ENCODE measurements around the gene PCDH10.

The PCDH10 gene

GRCh38 chr4:133136833-133137232 is 12.3 kb upstream of the PCDH10 start:
- Histone ChIP-seq H3K9ac (no peak overlapping the region), H3K4me2 (no peak overlapping the region), H3K27me3 (no peaks in the 10 kb centered on the region), H3K4me1 (peaks cover 0 to 4% (median 0%) of the 10 kb centered on the region in 10 experiments; a peak in 2 of 20 replicates), H3K36me3 (no peaks in the 10 kb centered on the region), H3K27ac (no peak overlapping the region), H3K9me3 (replicated peaks in 1 of 11) (no peaks in the 10 kb centered on the region), H3K4me3 (no peak overlapping the region), H4K20me1 (no peaks in the 10 kb centered on the region)
- no peak for TF ChIP-seq Cebpa-rat (IDR thresholded peaks at IDR 0.05)

GRCh38 chr4:133137571-133137970 is 11.5 kb upstream of the PCDH10 start:
- no peak for TF ChIP-seq Cebpa-rat (IDR thresholded peaks at IDR 0.05)
- Histone ChIP-seq H3K4me3 (no peak overlapping the region), H3K4me1 (peaks cover 0 to 4% (median 0%) of the 10 kb centered on the region in 10 experiments; a peak in 2 of 20 replicates), H3K36me3 (no peaks in the 10 kb centered on the region), H3K27ac (no peak overlapping the region), H3K9me3 (replicated peaks in 1 of 11) (no peaks in the 10 kb centered on the region), H3K4me2 (no peak overlapping the region), H3K27me3 (no peaks in the 10 kb centered on the region), H4K20me1 (no peaks in the 10 kb centered on the region), H3K9ac (no peak overlapping the region)

GRCh38 chr4:133143775-133144430 is 5.2 kb upstream of the PCDH10 start:
- peak overlapping the region in 9 of 11 experiments; percentile 10 to 68 (median 49); a peak in 13 of 22 replicates for H3K4me2 ChIP-seq
- H3K4me3 ChIP-seq, result no peak overlapping the region
- peaks cover 22 to 33% (median 30%) of the 10 kb centered on the region in 11 experiments for H3K27me3 ChIP-seq

GRCh38 chr4:133145241-133145640 is 3.9 kb upstream of the PCDH10 start:
- peak overlapping the region in 7 of 11 experiments; percentile 58 to 92 (median 79); a peak in 7 of 22 replicates for H3K4me2 ChIP-seq
- no peak overlapping the region for H3K27ac ChIP-seq

More at GRCh38 chr4:133143775-133144430, 5.2 kb upstream of the PCDH10 start:
- Histone ChIP-seq H4K20me1 (no peaks in the 10 kb centered on the region; a peak in 1 of 22 replicates), H3K4me1 (peaks cover 12 to 33% (median 24%) of the 10 kb centered on the region in 10 experiments; a peak in 17 of 20 replicates), H3K36me3 (no peaks in the 10 kb centered on the region), H3K9ac (no peak overlapping the region; a peak in 1 of 22 replicates), H3K27ac (0 out of 22 replicates have a peak overlapping the region, but pooled peaks of 1 of the 11 experiments have one; percentile 28), H3K9me3 (replicated peaks in 1 of 11) (peaks cover 14 to 21% (median 18%) of the 10 kb centered on the region in 11 experiments)
- no peak for TF ChIP-seq Cebpa-rat (IDR thresholded peaks at IDR 0.05)

GRCh38 chr4:133145758-133146573 is 3.1 kb upstream of the PCDH10 start:
- Histone ChIP-seq H4K20me1 (no peaks in the 10 kb centered on the region; a peak in 1 of 22 replicates), H3K4me1 (peaks cover 12 to 33% (median 24%) of the 10 kb centered on the region in 10 experiments; a peak in 17 of 20 replicates), H3K4me2 (peak overlapping the region; percentile 64 to 96 (median 83)), H3K4me3 (peak overlapping the region; percentile 47 to 68 (median 58)), H3K9me3 (replicated peaks in 1 of 11) (peaks cover 35 to 41% (median 39%) of the 10 kb centered on the region in 11 experiments), H3K9ac (peak overlapping the region in 10 of 11 experiments; percentile 39 to 75 (median 60); a peak in 17 of 22 replicates), H3K27me3 (peaks cover 28 to 45% (median 40%) of the 10 kb centered on the region in 11 experiments), H3K27ac (peak overlapping the region in 1 of 11 experiments; percentile 33; a peak in 1 of 22 replicates), H3K36me3 (no peaks in the 10 kb centered on the region)
- no peak for TF ChIP-seq Cebpa-rat (IDR thresholded peaks at IDR 0.05)

More at GRCh38 chr4:133145241-133145640, 3.9 kb upstream of the PCDH10 start:
- Histone ChIP-seq H3K27me3 (peaks cover 28 to 45% (median 40%) of the 10 kb centered on the region in 11 experiments), H4K20me1 (no peaks in the 10 kb centered on the region; a peak in 1 of 22 replicates), H3K4me3 (no peak overlapping the region), H3K9me3 (replicated peaks in 1 of 11) (peaks cover 27 to 34% (median 31%) of the 10 kb centered on the region in 11 experiments), H3K9ac (no peak overlapping the region), H3K36me3 (no peaks in the 10 kb centered on the region), H3K4me1 (peaks cover 12 to 33% (median 24%) of the 10 kb centered on the region in 10 experiments; a peak in 17 of 20 replicates)
- TF ChIP-seq Cebpa-rat (IDR thresholded peaks at IDR 0.05), result no peak

DNA sequence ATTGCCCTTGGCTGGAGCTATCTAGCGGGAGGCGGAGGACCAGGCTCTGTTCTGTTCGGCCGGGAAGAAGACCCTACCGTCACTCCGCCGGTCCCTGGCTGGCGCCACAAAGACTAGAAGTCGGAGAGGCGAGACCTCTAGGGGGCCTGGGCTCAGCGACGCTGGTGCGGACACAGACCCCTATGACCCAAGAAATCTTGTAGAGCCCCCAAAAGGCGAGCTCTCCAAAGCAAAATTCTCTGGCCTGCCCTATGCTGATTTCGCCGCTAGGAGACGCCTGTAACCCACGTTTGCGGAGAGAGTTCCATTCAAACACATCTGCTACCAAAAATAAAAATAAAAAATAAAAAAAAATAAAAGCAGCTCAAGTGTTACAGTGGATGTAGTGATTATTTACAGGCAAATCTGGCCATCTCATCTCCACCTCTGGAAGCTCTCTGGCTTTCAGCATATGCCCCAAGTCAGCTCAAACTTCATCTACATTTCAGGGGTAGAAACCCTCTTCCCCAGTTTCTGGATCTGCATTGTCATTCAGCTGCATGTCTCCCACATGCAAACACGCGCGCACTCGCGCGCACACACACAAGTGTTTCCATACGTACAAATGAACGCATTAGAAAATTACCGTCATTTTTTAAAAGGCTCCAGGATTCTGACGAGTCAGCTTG is 2.4 kb upstream of the PCDH10 start:
- Histone ChIP-seq H3K4me2 (peak overlapping the region; percentile 64 to 96 (median 83)), H3K9me3 (replicated peaks in 1 of 11) (peaks cover 42 to 49% (median 46%) of the 10 kb centered on the region in 11 experiments), H3K27ac (peak overlapping the region in 1 of 11 experiments; percentile 33; a peak in 1 of 22 replicates), H3K4me3 (peak overlapping the region; percentile 47 to 68 (median 58)), H3K27me3 (peaks cover 28 to 45% (median 40%) of the 10 kb centered on the region in 11 experiments), H4K20me1 (no peaks in the 10 kb centered on the region; a peak in 1 of 22 replicates), H3K4me1 (peaks cover 12 to 33% (median 24%) of the 10 kb centered on the region in 10 experiments; a peak in 17 of 20 replicates), H3K9ac (peak overlapping the region in 10 of 11 experiments; percentile 39 to 75 (median 60); a peak in 17 of 22 replicates), H3K36me3 (no peaks in the 10 kb centered on the region)
- no peak for TF ChIP-seq Cebpa-rat (IDR thresholded peaks at IDR 0.05)

DNA sequence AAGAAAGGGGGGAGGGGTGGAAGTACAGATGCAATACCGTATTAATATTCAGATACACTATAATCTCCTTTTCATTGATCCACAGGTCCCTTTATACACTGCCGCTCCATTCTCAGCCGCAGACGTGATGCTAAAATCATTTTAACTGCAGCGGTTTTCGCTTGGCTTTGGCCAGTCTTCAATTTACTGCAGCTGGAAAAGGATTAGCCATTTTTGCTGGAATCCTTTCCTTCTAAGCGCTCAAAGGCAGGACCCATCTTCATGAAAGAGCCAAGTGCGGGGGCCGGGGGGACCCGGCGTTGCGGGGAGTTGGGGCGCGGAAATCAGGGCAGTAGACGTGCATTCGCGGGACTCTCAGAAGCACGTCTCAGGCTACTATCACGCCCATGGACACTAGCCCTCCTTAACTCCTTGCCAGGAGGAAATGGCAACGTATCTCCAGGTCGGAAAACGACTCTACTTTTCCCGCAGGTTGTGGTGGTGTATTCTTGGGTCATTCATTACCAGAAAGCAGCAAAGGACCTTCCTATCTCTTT is 1.7 kb upstream of the PCDH10 start:
- Histone ChIP-seq H3K4me1 (peaks cover 12 to 33% (median 24%) of the 10 kb centered on the region in 10 experiments; a peak in 17 of 20 replicates), H3K36me3 (no peaks in the 10 kb centered on the region), H3K27ac (no peak overlapping the region), H3K4me3 (peak overlapping the region in 9 of 10 experiments; percentile 47 to 68 (median 59); a peak in 12 of 20 replicates), H3K9ac (peak overlapping the region in 1 of 11 experiments; percentile 67; a peak in 1 of 22 replicates), H4K20me1 (no peaks in the 10 kb centered on the region; a peak in 1 of 22 replicates), H3K27me3 (peaks cover 28 to 45% (median 40%) of the 10 kb centered on the region in 11 experiments), H3K4me2 (peak overlapping the region; percentile 64 to 96 (median 83); a peak in 21 of 22 replicates), H3K9me3 (replicated peaks in 1 of 11) (peaks cover 49 to 55% (median 53%) of the 10 kb centered on the region in 11 experiments)
- TF ChIP-seq Cebpa-rat (IDR thresholded peaks at IDR 0.05), result no peak

All from BLaER1 treated with 17β-estradiol and CSF1 and Interleukin-3, amounts not matched to agents 10 nM and 100 nM (cell line).